KOPT-K1 (cell line): Measurements from ENCODE around the gene ZFAND5.

ENCODE experiments used
- H3K27ac ChIP-seq: fragments of 200-600 bp; sonication (generic); 2 replicates; pipeline ENCODE4 v1.5.1; 2016; ENCODE audit warnings: antibody characterized with exemption, mild to moderate bottlenecking, low read depth, low read length; ENCODE audit not compliant: poor library complexity, severe bottlenecking
- H3K36me3 ChIP-seq: fragments of 200-600 bp; sonication (generic); 2 replicates; pipeline ENCODE4 v1.5.1; 2017; ENCODE audit warnings: antibody characterized with exemption, mild to moderate bottlenecking, low read length, moderate library complexity; ENCODE audit not compliant: insufficient read depth
- H3K9me3 ChIP-seq: fragments of 200-600 bp; sonication (generic); 2 replicates; pipeline ENCODE4 v1.5.1; 2017; ENCODE audit warnings: antibody characterized with exemption, low read length, mild to moderate bottlenecking; ENCODE audit not compliant: insufficient read depth, poor library complexity, severe bottlenecking

The ZFAND5 gene

GRCh38 chr9:72315510-72316311, 49.3 kb downstream of the ZFAND5 start:
- H3K9me3 ChIP-seq, result no peaks in the 10 kb centered on the region
- H3K36me3 ChIP-seq, result no peaks in the 10 kb centered on the region
- H3K27ac ChIP-seq, result no peak overlapping the region

GRCh38 chr9:72315089-72315509, 49.9 kb downstream of the ZFAND5 start:
- Histone ChIP-seq H3K27ac (no peak overlapping the region), H3K9me3 (no peaks in the 10 kb centered on the region), H3K36me3 (no peaks in the 10 kb centered on the region)

GRCh38 chr9:72313507-72313906, 51.5 kb downstream of the ZFAND5 start:
- Histone ChIP-seq H3K9me3 (no peaks in the 10 kb centered on the region), H3K36me3 (no peaks in the 10 kb centered on the region), H3K27ac (no peak overlapping the region)

GRCh38 chr9:72312386-72312987, 52.5 kb downstream of the ZFAND5 start:
- no peak overlapping the region for H3K27ac ChIP-seq
- H3K9me3 ChIP-seq, result no peaks in the 10 kb centered on the region
- H3K36me3 ChIP-seq, result no peaks in the 10 kb centered on the region

GRCh38 chr9:72309364-72310133, 55.5 kb downstream of the ZFAND5 start:
- Histone ChIP-seq H3K36me3 (no peaks in the 10 kb centered on the region), H3K9me3 (no peaks in the 10 kb centered on the region), H3K27ac (no peak overlapping the region)

- no peak overlapping the region for H3K27ac ChIP-seq
- H3K9me3 ChIP-seq, result no peaks in the 10 kb centered on the region
- H3K36me3 ChIP-seq, result no peaks in the 10 kb centered on the region
These were observed 58.2 kb downstream of the ZFAND5 start for GRCh38 chr9:72306761-72307160.

- no peaks in the 10 kb centered on the region for H3K9me3 ChIP-seq
- no peaks in the 10 kb centered on the region for H3K36me3 ChIP-seq
- no peak overlapping the region for H3K27ac ChIP-seq
These were observed 59.3 kb downstream of the ZFAND5 start for GRCh38 chr9:72305707-72306106.

- Histone ChIP-seq H3K36me3 (no peaks in the 10 kb centered on the region), H3K9me3 (no peaks in the 10 kb centered on the region), H3K27ac (no peak overlapping the region)
These were observed 59.9 kb downstream of the ZFAND5 start for GRCh38 chr9:72305102-72305546.

GRCh38 chr9:72304538-72304937, 60.5 kb downstream of the ZFAND5 start:
- Histone ChIP-seq H3K27ac (no peak overlapping the region), H3K36me3 (no peaks in the 10 kb centered on the region), H3K9me3 (no peaks in the 10 kb centered on the region)
